Measurements from ENCODE around the gene RHBDF1. TPM values are rescaled to one million over a fixed set of nuclear protein-coding genes. Genes with fewer than 3 reads are reported as not detected.

RHBDF1 gene
- total RNA-seq, 1 donor from 2014 or later, result 48.4 TPM

DNA sequence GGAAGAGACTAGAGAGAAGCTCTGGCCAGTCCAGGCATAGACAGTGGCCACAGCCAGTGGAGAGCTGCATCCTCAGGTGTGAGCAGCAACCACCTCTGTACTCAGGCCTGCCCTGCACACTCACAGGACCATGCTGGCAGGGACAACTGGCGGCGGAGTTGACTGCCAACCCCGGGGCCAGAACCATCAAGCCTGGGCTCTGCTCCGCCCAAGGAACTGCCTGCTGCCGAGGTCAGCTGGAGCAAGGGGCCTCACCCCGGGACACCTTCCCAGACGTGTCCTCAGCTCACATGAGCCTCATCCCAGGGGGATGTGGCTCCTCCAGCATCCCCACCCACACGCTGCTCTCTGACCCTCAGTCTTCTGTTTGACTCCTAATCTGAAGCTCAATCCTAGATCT, 3.2 kb downstream of the RHBDF1 start:
- intact Hi-C loops (cut with DNase I), result no loop called here
- Histone ChIP-seq H3K9me3 (no peaks in the 10 kb centered on the region), H3K36me3 (no peaks in the 10 kb centered on the region), H3K27me3 (no peaks in the 10 kb centered on the region), H3K4me1 (peaks cover 41% of the 10 kb centered on the region), H3K4me3 (no peak overlapping the region), H3K27ac (no peak overlapping the region)
- no peak for ATAC-seq
- TF ChIP-seq, protein P1, sequence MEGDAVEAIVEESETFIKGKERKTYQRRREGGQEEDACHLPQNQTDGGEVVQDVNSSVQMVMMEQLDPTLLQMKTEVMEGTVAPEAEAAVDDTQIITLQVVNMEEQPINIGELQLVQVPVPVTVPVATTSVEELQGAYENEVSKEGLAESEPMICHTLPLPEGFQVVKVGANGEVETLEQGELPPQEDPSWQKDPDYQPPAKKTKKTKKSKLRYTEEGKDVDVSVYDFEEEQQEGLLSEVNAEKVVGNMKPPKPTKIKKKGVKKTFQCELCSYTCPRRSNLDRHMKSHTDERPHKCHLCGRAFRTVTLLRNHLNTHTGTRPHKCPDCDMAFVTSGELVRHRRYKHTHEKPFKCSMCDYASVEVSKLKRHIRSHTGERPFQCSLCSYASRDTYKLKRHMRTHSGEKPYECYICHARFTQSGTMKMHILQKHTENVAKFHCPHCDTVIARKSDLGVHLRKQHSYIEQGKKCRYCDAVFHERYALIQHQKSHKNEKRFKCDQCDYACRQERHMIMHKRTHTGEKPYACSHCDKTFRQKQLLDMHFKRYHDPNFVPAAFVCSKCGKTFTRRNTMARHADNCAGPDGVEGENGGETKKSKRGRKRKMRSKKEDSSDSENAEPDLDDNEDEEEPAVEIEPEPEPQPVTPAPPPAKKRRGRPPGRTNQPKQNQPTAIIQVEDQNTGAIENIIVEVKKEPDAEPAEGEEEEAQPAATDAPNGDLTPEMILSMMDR (IDR thresholded peaks at IDR 0.05), result no peak
- DNase-seq, result no peak

- Histone ChIP-seq H3K36me3 (peaks cover 8% of the 10 kb centered on the region), H3K9me3 (no peaks in the 10 kb centered on the region), H3K27me3 (no peaks in the 10 kb centered on the region), H3K4me3 (no peak overlapping the region), H3K27ac (no peak overlapping the region), H3K4me1 (peaks cover 33% of the 10 kb centered on the region)
- intact Hi-C loops (cut with DNase I), result no loop called here
- DNase-seq, result no peak
- ATAC-seq, result no peak
- TF ChIP-seq, protein P1 (IDR thresholded peaks at IDR 0.05), result no peak
Measured at GRCh38 chr16:67884-68789, 4.3 kb downstream of the RHBDF1 start.

DNA sequence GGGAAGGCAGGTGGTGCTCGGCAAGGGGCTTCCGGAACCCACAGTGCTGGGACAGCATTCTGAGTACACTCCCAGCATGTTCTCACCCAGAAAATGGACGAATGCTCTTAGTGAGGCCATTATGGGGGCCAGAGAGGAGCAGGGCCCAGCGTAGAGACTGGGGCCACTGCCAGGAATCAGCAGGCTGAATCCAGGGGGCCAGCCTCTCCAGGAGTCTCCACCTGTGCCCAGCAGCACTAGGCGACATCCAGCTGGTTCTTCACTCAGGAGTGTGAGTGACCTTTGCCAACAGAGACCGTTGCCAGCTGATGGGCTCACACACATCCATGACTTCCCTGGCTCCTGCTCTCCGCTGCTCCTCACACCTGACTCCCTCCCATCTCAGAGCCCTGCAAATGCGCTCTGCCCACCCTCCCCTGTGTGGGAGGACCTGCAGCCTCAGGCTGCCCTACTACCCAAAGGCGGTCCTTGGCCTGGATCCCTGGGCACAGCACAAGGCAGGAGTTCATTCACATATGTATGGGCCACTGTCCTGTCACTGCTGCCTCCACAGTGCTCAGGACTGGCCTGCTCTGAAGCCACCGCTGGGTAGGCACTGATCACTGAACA, 5.1 kb downstream of the RHBDF1 start:
- intact Hi-C loops (cut with DNase I), result no loop called here
- no peak overlapping the region for H3K27ac ChIP-seq
- peak; percentile 61 for DNase-seq
- peaks cover 16% of the 10 kb centered on the region for H3K36me3 ChIP-seq
- H3K27me3 ChIP-seq, result no peaks in the 10 kb centered on the region
- H3K4me3 ChIP-seq, result no peak overlapping the region
- no peaks in the 10 kb centered on the region for H3K9me3 ChIP-seq
- peaks cover 27% of the 10 kb centered on the region for H3K4me1 ChIP-seq
- TF ChIP-seq, protein P1 (IDR thresholded peaks at IDR 0.05), result no peak
- ATAC-seq, result no peak

GRCh38 chr16:66309-67182, 5.9 kb downstream of the RHBDF1 start:
- ATAC-seq, result no peak
- Histone ChIP-seq H3K27me3 (no peaks in the 10 kb centered on the region), H3K4me1 (peaks cover 27% of the 10 kb centered on the region), H3K36me3 (peaks cover 23% of the 10 kb centered on the region), H3K4me3 (no peak overlapping the region), H3K9me3 (no peaks in the 10 kb centered on the region), H3K27ac (no peak overlapping the region)
- TF ChIP-seq, protein P1 (IDR thresholded peaks at IDR 0.05), result no peak
- intact Hi-C loops (cut with DNase I), result no loop called here
- DNase-seq, result no peak

DNA sequence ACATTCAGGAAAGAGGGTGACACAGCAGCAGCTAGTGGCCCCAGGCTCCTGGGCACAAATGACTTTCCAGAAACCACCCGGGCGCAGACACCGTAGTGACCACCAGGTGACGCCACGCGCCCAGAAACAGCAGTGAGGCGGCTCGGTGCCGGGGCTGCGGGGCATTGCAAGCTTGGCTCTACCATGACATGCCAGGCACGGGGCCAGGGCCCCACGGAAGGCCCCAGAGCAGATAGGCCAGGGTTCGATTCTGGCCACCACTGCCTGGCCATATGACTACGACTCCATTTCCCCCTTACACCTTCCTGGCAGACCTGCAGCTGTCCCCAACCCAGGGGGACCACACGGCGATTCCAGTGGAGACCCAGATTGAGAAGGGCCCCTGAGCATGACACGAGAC, 6.7 kb downstream of the RHBDF1 start:
- no peaks in the 10 kb centered on the region for H3K27me3 ChIP-seq
- no peak overlapping the region for H3K27ac ChIP-seq
- TF ChIP-seq, protein P1 (IDR thresholded peaks at IDR 0.05), result peak; percentile 98
- H3K9me3 ChIP-seq, result no peaks in the 10 kb centered on the region
- peaks cover 29% of the 10 kb centered on the region for H3K36me3 ChIP-seq
- intact Hi-C loops (cut with DNase I), result no loop called here
- H3K4me3 ChIP-seq, result no peak overlapping the region
- ATAC-seq (peak; percentile 87), DNase-seq (peak; percentile 92)
- H3K4me1 ChIP-seq, result peaks cover 21% of the 10 kb centered on the region

All from upper lobe of right lung (tissue), 1 donor.